Measurements from ENCODE around the gene ZDHHC11B. TPM values are rescaled to one million over a fixed set of nuclear protein-coding genes. Genes with fewer than 3 reads are reported as not detected.

ZDHHC11B gene, protein sequence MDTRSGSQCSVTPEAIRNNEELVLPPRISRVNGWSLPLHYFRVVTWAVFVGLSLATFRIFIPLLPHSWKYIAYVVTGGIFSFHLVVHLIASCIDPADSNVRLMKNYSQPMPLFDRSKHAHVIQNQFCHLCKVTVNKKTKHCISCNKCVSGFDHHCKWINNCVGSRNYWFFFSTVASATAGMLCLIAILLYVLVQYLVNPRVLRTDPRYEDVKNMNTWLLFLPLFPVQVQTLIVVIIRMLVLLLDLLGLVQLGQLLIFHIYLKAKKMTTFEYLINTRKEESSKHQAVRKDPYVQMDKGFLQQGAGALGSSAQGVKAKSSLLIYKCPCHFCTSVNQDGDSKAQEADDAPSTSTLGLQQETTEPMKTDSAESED
- under 0.01 and 0.13 TPM in 2 replicates for total RNA-seq

DNA sequence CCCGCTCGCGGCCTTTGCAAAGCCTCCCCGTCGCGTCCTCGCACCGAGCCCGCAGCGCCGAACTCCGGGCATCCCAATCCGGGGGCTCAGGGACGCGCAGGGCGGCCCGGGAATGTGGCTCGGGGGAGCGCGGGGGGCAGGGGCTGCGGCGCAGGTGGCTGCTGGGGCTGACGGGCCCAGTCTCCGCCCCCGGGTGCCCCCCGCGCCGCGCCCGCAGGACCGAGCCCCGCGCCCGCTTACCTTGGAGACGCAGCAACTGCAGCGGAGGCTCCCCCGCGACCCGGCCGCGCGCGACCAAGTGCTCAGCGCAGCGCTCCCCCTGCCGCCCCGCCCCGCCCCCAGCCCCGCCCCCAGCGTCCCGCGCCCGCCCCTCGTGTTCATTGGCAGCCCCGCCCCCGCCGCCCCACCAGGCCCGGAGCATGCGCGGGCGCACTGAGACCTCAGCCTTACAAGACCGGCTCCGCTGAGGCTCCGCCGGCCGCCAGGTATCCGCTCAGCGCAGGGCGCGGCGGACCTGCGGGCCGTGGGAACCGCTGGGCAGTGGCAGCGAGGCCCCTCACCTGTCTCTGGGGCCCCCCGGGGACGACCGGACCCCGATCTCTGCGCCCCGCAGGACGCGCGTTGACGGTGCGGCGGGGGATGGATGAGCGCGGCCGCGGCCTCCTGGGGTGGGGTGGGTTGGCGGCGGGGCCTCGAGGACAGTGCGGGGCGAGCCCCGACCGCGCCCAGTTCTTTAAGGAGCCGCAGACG lies at the start of gene ZDHHC11B:
ZDHHC11B (minus strand) TSS at position 302 of the 750 bp plus-strand sequence. CDS start 17,810 bp downstream, outside the sequence.

DNA sequence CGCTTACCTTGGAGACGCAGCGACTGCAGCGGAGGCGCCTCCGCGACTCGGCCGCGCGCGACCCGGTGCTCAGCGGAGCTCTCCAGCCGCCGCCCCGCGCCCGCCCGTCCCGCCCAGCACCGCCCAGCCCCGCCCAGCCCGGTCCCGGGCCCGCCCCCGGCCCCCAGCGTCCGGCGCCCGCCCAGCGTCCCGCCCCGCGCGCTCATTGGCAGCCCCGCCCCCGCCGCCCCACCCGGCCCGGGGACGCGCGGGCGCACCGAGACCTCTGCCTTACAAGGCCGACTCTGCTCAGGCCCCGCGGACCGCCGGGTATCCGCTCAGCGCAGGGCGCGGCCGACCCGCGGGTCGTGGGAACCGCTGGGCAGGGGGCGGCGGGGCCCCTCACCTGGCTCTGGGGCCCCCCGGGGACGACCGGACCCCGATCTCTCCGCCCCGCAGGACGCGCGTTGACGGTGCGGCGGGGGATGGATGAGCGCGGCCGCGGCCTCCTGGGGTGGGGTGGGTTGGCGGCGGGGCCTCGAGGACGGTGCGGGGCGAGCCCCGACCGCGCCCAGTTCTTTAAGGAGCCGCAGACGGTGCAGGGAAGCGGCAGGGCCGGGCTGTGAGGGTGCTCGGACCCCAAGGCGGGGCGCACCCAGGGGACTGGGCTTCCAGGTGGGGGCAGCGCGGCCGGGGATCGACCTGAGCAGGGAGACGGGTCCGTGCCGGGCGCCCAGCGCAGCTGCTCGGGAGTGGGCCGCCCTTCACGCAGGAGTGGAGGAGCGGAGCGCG lies 91.1 kb downstream of the ZDHHC11B start, which contains the start of gene TPPP:
TPPP (minus strand) TSS at position 82 of the 771 bp plus-strand sequence. CDS start 15,292 bp downstream, outside the sequence.

Other genes with a start within 250 kb of the ZDHHC11B start
- 2.0 and 2.2 TPM in 2 replicates for gene CEP72, start 172.4 kb downstream of the ZDHHC11B start, total RNA-seq
- gene TPPP, start 91.4 kb downstream of the ZDHHC11B start, total RNA-seq = under 0.01 TPM in 2 replicates
- 1.0 and 1.4 TPM in 2 replicates for gene ZDHHC11, start 66.3 kb upstream of the ZDHHC11B start, total RNA-seq
- 24.8 and 26.0 TPM in 2 replicates for gene BRD9, start 108.1 kb upstream of the ZDHHC11B start, total RNA-seq
- 13.2 TPM in 2 replicates for gene TRIP13, start 108.2 kb upstream of the ZDHHC11B start, total RNA-seq
- gene NKD2, start 224.1 kb upstream of the ZDHHC11B start, total RNA-seq = not detected in 2 replicates

Measured in articular chondrocyte of knee joint (primary cell).